Keratinocyte (primary cell): Measurements from ENCODE around the gene TMEM30A. TPM values are rescaled to one million over a fixed set of nuclear protein-coding genes. Genes with fewer than 3 reads are reported as not detected.

Experiments
- DNase-seq: peaks from one replicate; pipeline ENCODE4 v3.0.0-alpha.2; 2011; ENCODE audit warnings: low read depth, missing footprints, low spot score
- FAIRE-seq: peaks from 2 replicates; lab custom pipeline; 2011; peaks lifted over from hg19 to GRCh38; lab: Jason Lieb, UNC
- H2AFZ ChIP-seq: 2 replicates; pipeline ENCODE4 v1.6.0; 2012; ENCODE audit warnings: low read length, control low read depth, inconsistent platforms; ENCODE audit not compliant: control insufficient read depth
- H3K27ac ChIP-seq: 2 replicates; pipeline ENCODE4 v1.5.1; 2011; ENCODE audit warnings: low read length; ENCODE audit not compliant: control insufficient read depth, insufficient read depth
- H3K27me3 ChIP-seq: 3 replicates; pipeline ENCODE4 v1.6.0; 2011; ENCODE audit warnings: low read length; ENCODE audit not compliant: control insufficient read depth, insufficient read depth; ENCODE audit errors: extremely low read depth
- H3K36me3 ChIP-seq, 2 experiments: 2 replicates in 1 of 2; 3 replicates in 1 of 2; pipeline ENCODE4 v1.5.1; 2011; ENCODE audit warnings: low read length in 2 of 2, mild to moderate bottlenecking in 1 of 2; ENCODE audit not compliant: control insufficient read depth in 2 of 2, insufficient read depth in 2 of 2; ENCODE audit errors: extremely low read depth in 1 of 2
- H3K4me1 ChIP-seq: 3 replicates; pipeline ENCODE4 v1.5.1; 2011; ENCODE audit warnings: low read length; ENCODE audit not compliant: control insufficient read depth, insufficient read depth; ENCODE audit errors: extremely low read depth
- H3K4me2 ChIP-seq: 3 replicates; pipeline ENCODE4 v1.6.0; 2011; ENCODE audit warnings: low read depth, low read length; ENCODE audit not compliant: control insufficient read depth, insufficient read depth; ENCODE audit errors: extremely low read depth
- H3K4me3 ChIP-seq, 3 experiments: fragments of 200-600 bp in 1 of 3; sonication (generic) in 1 of 3; 2 replicates in 2 of 3; 3 replicates in 1 of 3; pipeline ENCODE4 v1.5.1; 2011 to 2016; ENCODE audit warnings: low read length in 3 of 3, mild to moderate bottlenecking in 3 of 3, control low read depth in 2 of 3, inconsistent platforms in 1 of 3, low read depth in 1 of 3, mixed read lengths in 1 of 3, mixed run types in 1 of 3, moderate library complexity in 1 of 3; ENCODE audit not compliant: control insufficient read depth in 2 of 3, insufficient read depth in 2 of 3; ENCODE audit errors: extremely low read depth in 1 of 3
- H3K79me2 ChIP-seq: 2 replicates; pipeline ENCODE4 v1.6.0; 2012; ENCODE audit warnings: low read length; ENCODE audit not compliant: control insufficient read depth, insufficient read depth
- H3K9ac ChIP-seq: 3 replicates; pipeline ENCODE4 v1.6.0; 2011; ENCODE audit warnings: low read length; ENCODE audit not compliant: control insufficient read depth, insufficient read depth; ENCODE audit errors: extremely low read depth
- H3K9me1 ChIP-seq: 3 replicates; pipeline ENCODE4 v1.6.0; 2011; ENCODE audit warnings: low read length; ENCODE audit not compliant: control insufficient read depth, insufficient read depth; ENCODE audit errors: extremely low read depth
- H3K9me3 ChIP-seq: 2 replicates; pipeline ENCODE4 v1.5.1; 2012; ENCODE audit warnings: low read depth, low read length; ENCODE audit not compliant: control insufficient read depth
- H4K20me1 ChIP-seq: 3 replicates; pipeline ENCODE4 v1.6.0; 2011; ENCODE audit warnings: low read length; ENCODE audit not compliant: control insufficient read depth, insufficient read depth; ENCODE audit errors: extremely low read depth
- CTCF ChIP-seq, 3 experiments: IDR thresholded peaks in 1 of 3; conservative IDR thresholded peaks in 1 of 3; optimal IDR thresholded peaks in 1 of 3; 2 replicates in 2 of 3; 3 replicates in 1 of 3; pipeline versions ENCODE3 to v1.5.1; 2011; ENCODE audit warnings: low read length in 3 of 3, mild to moderate bottlenecking in 3 of 3, moderate library complexity in 2 of 3, control low read depth in 1 of 3, inconsistent platforms in 1 of 3; ENCODE audit not compliant: insufficient read depth in 2 of 3; ENCODE audit errors: extremely low read depth in 1 of 3
- EZH2 ChIP-seq: IDR thresholded peaks from one replicate; pipeline ENCODE4 v1.6.1; 2012; ENCODE audit warnings: inconsistent platforms, mild to moderate bottlenecking, low read length, moderate library complexity
- dilution Hi-C: fragments of 300-500 bp; cut with MboI; formaldehyde crosslinking; loops from one replicate; pipeline ENCODE4 v1.7.0; 2020; ENCODE audit warnings: low sequenced_read_pairs; ENCODE audit not compliant: extremely low pct_ligation_motif_present
- polyA plus RNA-seq, 5 experiments: library from polyadenylated mRNA; depleted of rRNA in 3 of 5; stranded (reverse) in 3 of 5; stranded (forward) in 1 of 5; unstranded in 1 of 5; fragments of >200 nt; gene quantifications; 1 replicate in 1 of 5; 2 replicates in 3 of 5; 3 replicates in 1 of 5; pipeline versions ENCODE4 v1.2.1 to v1.2.3, GENCODE V29; 2011 to 2012; ENCODE audit warnings: missing spikeins in 2 of 5, low read depth in 1 of 5, low replicate concordance in 1 of 5

TMEM30A gene
- polyA plus RNA-seq, 1 donor (not counting 4 experiments of a cell fraction or from before 2014, with no cell fraction given) = 50.2 TPM

DNA sequence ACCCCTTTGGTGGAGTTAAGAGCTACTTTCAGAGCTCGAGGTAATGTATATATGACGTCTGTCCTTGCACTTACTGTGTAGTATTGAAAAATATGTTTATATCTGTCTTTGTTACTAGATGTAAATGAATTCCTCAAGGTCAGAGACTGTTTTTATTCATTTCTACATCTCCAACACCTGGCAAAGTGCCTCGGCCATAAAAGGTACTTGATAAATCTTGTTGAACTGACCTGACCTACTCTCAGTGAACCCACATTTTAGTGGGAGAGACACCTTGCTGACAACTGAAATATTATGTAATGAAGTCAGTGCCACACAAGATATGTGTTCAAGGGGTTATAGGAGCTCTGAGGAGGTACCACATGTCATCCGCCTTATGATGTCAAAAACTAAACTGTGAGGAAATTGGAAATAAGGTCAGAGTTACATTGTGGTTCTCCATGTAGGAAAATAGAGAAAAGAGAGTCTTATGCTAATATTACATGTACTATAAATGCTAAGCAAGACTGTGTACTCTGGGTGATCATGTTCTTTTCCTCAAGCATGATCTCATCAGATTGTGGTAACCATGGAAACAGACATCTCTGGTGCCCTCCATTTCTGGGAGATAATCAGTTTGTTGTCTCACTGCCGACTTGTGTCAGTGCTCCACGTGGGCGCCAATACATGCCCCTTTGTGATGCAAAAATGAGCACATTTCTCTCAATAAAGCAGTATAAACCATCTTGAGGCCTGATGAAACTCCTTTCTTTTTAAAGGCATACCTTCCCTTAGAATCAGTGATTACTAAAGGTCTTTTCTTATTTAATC lies 5.7 kb upstream of the TMEM30A start:
- Histone ChIP-seq H3K4me2 (no peak overlapping the region), H3K4me1 (peaks cover 8% of the 10 kb centered on the region), H2AFZ (no peak overlapping the region), H4K20me1 (no peaks in the 10 kb centered on the region), H3K9ac (no peak overlapping the region), H3K79me2 (no peaks in the 10 kb centered on the region), H3K9me1 (no peaks in the 10 kb centered on the region), H3K36me3 (no peaks in the 10 kb centered on the region), H3K27ac (no peak overlapping the region), H3K9me3 (no peaks in the 10 kb centered on the region), H3K27me3 (no peaks in the 10 kb centered on the region), H3K4me3 (no peak overlapping the region)
- DNase-seq = no peak
- no peak for FAIRE-seq
- no peak for TF ChIP-seq CTCF (optimal IDR thresholded peaks at IDR 0.05 in 1 of 3, IDR thresholded peaks at IDR 0.05 in 1 of 3, conservative IDR thresholded peaks at IDR 0.05 in 1 of 3; ENCODE audit: extremely low read depth in 1 of 3, insufficient read depth in 2 of 3, low read length in 3 of 3)
- no peak for TF ChIP-seq EZH2
- dilution Hi-C loops = no loop called here

- Histone ChIP-seq H3K9me3 (no peaks in the 10 kb centered on the region), H4K20me1 (no peaks in the 10 kb centered on the region), H3K79me2 (peaks cover 15% of the 10 kb centered on the region), H3K4me2 (no peak overlapping the region), H2AFZ (no peak overlapping the region), H3K9me1 (no peaks in the 10 kb centered on the region), H3K4me1 (peaks cover 8% of the 10 kb centered on the region), H3K27me3 (no peaks in the 10 kb centered on the region), H3K27ac (no peak overlapping the region), H3K9ac (no peak overlapping the region), H3K4me3 (no peak overlapping the region), H3K36me3 (no peaks in the 10 kb centered on the region)
- DNase-seq (no peak), FAIRE-seq (no peak)
- dilution Hi-C loops = no loop called here
- TF ChIP-seq EZH2 (no peak), CTCF (optimal IDR thresholded peaks at IDR 0.05 in 1 of 3, IDR thresholded peaks at IDR 0.05 in 1 of 3, conservative IDR thresholded peaks at IDR 0.05 in 1 of 3; ENCODE audit: extremely low read depth in 1 of 3, insufficient read depth in 2 of 3, low read length in 3 of 3) (no peak)
Observed at GRCh38 chr6:75288023-75288422, 3.4 kb upstream of the TMEM30A start.
